C4-2B (cell line): ENCODE data around the gene STK38L.

Source experiments
- CTCF ChIP-seq: fragments of 450-650 bp; conservative IDR thresholded peaks from 2 replicates; pipeline ENCODE4 v1.5.1; 2017; ENCODE audit warnings: mild to moderate bottlenecking
- ZFX ChIP-seq: fragments of 450-650 bp; IDR thresholded peaks from 2 replicates; pipeline ENCODE4 v1.6.1; 2017

GRCh38 chr12:27212861-27213260, 31.2 kb upstream of the STK38L start:
- TF ChIP-seq CTCF: no peak
- TF ChIP-seq ZFX: no peak
